C4-2B (cell line): ENCODE results near the gene PDLIM7.

Source experiments
- H3K27ac ChIP-seq: fragments of 450-650 bp; 2 replicates; pipeline ENCODE4 v1.5.1; 2017
- ZFX ChIP-seq: fragments of 450-650 bp; IDR thresholded peaks from 2 replicates; pipeline ENCODE4 v1.6.1; 2017
- TF ChIP-seq, protein P1 (sequence below): fragments of 450-650 bp; conservative IDR thresholded peaks from 2 replicates; pipeline ENCODE4 v1.5.1; 2017; ENCODE audit warnings: mild to moderate bottlenecking

The PDLIM7 gene

GRCh38 chr5:177509991-177510566, 12.7 kb upstream of the PDLIM7 start:
- no peak overlapping the region for H3K27ac ChIP-seq
- TF ChIP-seq, protein P1, sequence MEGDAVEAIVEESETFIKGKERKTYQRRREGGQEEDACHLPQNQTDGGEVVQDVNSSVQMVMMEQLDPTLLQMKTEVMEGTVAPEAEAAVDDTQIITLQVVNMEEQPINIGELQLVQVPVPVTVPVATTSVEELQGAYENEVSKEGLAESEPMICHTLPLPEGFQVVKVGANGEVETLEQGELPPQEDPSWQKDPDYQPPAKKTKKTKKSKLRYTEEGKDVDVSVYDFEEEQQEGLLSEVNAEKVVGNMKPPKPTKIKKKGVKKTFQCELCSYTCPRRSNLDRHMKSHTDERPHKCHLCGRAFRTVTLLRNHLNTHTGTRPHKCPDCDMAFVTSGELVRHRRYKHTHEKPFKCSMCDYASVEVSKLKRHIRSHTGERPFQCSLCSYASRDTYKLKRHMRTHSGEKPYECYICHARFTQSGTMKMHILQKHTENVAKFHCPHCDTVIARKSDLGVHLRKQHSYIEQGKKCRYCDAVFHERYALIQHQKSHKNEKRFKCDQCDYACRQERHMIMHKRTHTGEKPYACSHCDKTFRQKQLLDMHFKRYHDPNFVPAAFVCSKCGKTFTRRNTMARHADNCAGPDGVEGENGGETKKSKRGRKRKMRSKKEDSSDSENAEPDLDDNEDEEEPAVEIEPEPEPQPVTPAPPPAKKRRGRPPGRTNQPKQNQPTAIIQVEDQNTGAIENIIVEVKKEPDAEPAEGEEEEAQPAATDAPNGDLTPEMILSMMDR, result no peak
- no peak for TF ChIP-seq ZFX

GRCh38 chr5:177509381-177509951, 12.1 kb upstream of the PDLIM7 start, which contains the start of gene DOK3:
DOK3 (minus strand) TSS chr5:177509826; CDS start chr5:177509540, 286 bp downstream.
- H3K27ac ChIP-seq, result no peak within 1 kb of the TSS
- TF ChIP-seq ZFX, result no peak
- TF ChIP-seq, protein P1, result no peak

DNA sequence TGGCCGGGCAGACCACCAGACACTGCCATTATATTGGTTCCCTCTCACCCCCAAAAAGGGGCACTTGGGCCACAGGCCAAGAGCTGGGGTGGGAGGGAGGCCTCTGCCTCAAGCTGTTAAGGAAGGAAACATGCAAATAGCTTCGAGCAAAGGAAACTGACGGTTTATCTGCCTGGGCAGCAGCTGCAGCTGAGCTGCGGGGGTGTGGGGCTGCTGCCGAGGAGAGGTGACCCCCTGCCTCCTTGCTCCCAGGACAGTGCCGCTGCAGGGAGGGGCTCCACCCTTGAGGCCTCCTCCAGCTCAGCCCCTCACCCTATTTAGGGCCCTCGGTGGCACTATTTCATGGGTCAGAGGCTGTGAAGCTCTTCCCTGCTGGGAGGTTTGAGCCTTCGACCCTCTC, 11.4 kb upstream of the PDLIM7 start:
- no peak overlapping the region for H3K27ac ChIP-seq

GRCh38 chr5:177508221-177508611, 10.8 kb upstream of the PDLIM7 start:
- TF ChIP-seq, protein P1, result no peak
- no peak for TF ChIP-seq ZFX
- no peak overlapping the region for H3K27ac ChIP-seq

More for the DNA sequence above, 11.4 kb upstream of the PDLIM7 start:
- TF ChIP-seq, protein P1, result no peak
- TF ChIP-seq ZFX, result no peak

DNA sequence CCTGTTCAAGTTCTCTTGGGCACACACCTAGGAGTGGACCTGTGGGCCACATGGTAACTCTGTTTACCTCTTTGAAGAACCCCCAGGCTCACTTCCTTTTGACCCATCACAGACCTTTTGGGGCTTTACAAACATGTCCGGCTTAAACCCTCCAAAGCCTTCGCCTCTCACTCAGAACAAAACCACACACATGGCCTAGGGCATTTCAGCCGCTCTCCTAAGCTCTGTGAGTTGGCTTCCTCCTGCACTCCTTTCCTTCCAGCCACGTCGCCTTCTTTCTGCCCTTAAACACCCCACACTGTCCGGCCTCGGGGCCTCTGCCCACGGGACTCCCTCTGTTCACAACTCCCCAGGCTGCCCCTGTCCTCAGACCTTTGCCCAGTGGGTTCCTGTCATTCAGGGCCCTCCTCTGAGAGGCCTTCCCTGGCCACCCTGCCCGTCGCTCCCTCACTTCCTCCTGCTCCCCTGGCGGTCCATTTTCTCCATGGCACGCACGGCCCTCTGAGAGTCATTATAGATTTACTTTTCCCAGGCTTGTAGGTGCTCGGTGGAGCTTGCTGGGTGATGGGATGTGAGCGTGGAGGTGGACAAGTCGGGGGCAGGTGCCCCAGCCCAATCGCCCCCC, 10.3 kb upstream of the PDLIM7 start:
- no peak overlapping the region for H3K27ac ChIP-seq
- no peak for TF ChIP-seq ZFX
- TF ChIP-seq, protein P1, result no peak

- no peak overlapping the region for H3K27ac ChIP-seq
Observed at GRCh38 chr5:177507165-177507564, 9.8 kb upstream of the PDLIM7 start.

DNA sequence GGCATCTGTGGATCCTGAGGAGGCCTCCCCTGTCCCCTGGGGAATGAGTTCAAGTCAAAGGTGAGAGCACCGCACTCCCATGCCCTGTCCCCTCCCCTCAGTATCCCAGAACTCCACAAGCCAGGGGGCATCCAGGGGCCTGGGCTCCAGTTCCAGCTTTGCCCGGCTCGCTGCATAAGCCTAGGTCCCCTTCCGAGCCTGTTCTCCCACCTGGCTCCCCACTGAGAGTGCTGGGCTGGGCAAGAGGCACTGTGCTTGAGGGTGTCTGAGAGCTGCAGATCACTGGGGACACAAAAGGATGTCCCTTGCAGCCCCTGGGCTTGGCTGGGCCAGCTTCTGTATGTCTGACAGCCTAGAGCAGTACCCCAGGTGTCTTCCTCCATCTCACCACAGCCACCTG, 7.7 kb upstream of the PDLIM7 start:
- TF ChIP-seq ZFX, result no peak
- TF ChIP-seq, protein P1, result no peak
- H3K27ac ChIP-seq, result no peak overlapping the region

More at GRCh38 chr5:177507165-177507564, 9.8 kb upstream of the PDLIM7 start:
- TF ChIP-seq ZFX, result no peak
- TF ChIP-seq, protein P1, result no peak
